Neural progenitor cell (in vitro differentiated cells): Measurements from ENCODE around the gene CHDH.

Experiments used
- EZH2phosphoT487 ChIP-seq: fragments of 200-600 bp; sonication (generic); IDR thresholded peaks from 2 replicates; pipeline ENCODE4 v1.6.1; 2017; ENCODE audit warnings: antibody characterized with exemption
- TF ChIP-seq, protein P1 (sequence below): fragments of 200-600 bp; sonication (generic); IDR thresholded peaks from 2 replicates; pipeline ENCODE4 v1.5.1; 2017; ENCODE audit warnings: antibody characterized with exemption, mild to moderate bottlenecking

DNA sequence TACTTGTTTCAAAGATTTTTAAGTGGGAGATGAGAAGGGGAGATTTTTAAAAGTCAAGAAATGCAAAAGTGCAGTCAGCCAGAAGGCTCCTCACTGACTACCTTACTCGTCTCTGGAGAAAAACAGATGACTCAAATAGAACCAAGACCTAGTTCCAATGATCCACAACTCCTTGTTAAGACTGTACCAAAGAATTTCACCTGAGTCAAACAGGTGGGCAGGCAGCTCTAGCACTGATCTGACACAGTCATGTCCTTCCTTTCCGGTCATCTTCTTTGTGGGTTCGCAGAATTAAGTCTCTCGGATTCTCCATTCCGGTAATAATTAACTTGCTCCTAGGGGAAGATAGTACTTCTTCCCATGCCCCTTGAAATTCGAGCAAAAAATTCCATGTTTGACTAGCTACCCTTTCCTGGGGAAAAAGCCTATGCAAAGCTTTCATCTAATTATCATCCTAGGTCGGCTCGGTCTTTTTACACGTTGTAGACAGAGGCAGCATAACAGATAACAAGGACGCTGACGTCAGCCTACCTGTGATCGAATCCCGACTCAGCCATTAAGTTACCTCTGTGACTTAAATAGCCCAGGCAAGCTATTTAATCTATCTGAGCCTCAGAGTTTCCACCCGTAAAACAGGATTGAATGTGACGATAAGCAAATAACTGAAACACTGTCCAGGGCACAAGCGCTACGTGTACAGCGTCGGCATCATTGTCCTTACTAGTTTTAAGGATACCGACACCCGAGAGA, 44.7 kb upstream of the CHDH start:
- TF ChIP-seq, protein P1, sequence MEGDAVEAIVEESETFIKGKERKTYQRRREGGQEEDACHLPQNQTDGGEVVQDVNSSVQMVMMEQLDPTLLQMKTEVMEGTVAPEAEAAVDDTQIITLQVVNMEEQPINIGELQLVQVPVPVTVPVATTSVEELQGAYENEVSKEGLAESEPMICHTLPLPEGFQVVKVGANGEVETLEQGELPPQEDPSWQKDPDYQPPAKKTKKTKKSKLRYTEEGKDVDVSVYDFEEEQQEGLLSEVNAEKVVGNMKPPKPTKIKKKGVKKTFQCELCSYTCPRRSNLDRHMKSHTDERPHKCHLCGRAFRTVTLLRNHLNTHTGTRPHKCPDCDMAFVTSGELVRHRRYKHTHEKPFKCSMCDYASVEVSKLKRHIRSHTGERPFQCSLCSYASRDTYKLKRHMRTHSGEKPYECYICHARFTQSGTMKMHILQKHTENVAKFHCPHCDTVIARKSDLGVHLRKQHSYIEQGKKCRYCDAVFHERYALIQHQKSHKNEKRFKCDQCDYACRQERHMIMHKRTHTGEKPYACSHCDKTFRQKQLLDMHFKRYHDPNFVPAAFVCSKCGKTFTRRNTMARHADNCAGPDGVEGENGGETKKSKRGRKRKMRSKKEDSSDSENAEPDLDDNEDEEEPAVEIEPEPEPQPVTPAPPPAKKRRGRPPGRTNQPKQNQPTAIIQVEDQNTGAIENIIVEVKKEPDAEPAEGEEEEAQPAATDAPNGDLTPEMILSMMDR: no peak
- no peak for TF ChIP-seq EZH2phosphoT487
